ENCODE measurements around the gene ZNF827. TPM values are rescaled to one million over a fixed set of nuclear protein-coding genes. Genes with fewer than 3 reads are reported as not detected.

Gene ZNF827
- total and polyA plus RNA-seq, 7 donors: 1.7 to 15.2 (median 7.3) TPM

DNA sequence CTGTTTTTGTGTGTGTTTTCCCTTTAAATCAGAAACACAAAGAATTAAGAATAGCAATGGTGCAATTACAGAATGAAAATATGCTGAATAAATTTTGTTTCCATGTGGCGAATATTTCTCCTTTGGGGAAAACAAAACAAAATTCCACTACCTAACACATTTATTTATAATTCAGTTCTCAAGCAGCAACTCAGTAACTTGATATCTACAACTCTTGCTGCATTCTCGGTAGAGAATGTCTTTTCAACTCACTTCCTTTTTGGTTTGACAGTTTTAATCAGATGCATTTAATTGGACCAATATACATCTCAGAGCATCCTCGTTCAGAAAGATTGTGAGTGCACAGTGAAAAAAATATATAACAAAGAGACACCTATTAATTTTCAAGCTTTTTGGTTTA, 30.8 kb downstream of the ZNF827 start:
- 23 to 35% (median 28%) methylated on average over 3 of the region's 3 CpGs for WGBS, 3 donors
- ATAC-seq (no peak), DNase-seq (no peak)
- TF ChIP-seq, protein P1, sequence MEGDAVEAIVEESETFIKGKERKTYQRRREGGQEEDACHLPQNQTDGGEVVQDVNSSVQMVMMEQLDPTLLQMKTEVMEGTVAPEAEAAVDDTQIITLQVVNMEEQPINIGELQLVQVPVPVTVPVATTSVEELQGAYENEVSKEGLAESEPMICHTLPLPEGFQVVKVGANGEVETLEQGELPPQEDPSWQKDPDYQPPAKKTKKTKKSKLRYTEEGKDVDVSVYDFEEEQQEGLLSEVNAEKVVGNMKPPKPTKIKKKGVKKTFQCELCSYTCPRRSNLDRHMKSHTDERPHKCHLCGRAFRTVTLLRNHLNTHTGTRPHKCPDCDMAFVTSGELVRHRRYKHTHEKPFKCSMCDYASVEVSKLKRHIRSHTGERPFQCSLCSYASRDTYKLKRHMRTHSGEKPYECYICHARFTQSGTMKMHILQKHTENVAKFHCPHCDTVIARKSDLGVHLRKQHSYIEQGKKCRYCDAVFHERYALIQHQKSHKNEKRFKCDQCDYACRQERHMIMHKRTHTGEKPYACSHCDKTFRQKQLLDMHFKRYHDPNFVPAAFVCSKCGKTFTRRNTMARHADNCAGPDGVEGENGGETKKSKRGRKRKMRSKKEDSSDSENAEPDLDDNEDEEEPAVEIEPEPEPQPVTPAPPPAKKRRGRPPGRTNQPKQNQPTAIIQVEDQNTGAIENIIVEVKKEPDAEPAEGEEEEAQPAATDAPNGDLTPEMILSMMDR (IDR thresholded peaks at IDR 0.05): no peak
- H3K27ac ChIP-seq: peak overlapping the region; percentile 25
- no peaks in the 10 kb centered on the region for H3K9me3 ChIP-seq
- H3K36me3 ChIP-seq (ENCODE audit: insufficient read depth in 1 of 2, low read depth in 1 of 2): no peaks in the 10 kb centered on the region
- intact Hi-C loops (cut with DNase I): no loop called here
- H3K4me3 ChIP-seq: peak overlapping the region; percentile 6
- no peaks in the 10 kb centered on the region for H3K27me3 ChIP-seq (ENCODE audit: insufficient read depth in 3 of 3, low read length in 2 of 3)
- H3K4me1 ChIP-seq: peaks cover 44% of the 10 kb centered on the region

GRCh38 chr4:145907390-145907789, 31.2 kb downstream of the ZNF827 start:
- H3K27ac ChIP-seq: peak overlapping the region; percentile 25
- intact Hi-C loops (cut with DNase I): no loop called here
- ATAC-seq: peak in 2 of 4 donors; percentile 37 to 44

GRCh38 chr4:145904413-145905177, 34.0 kb downstream of the ZNF827 start:
- WGBS, 3 donors: 67 to 71% (median 68%) methylated on average over 7 of the region's 7 CpGs

More at GRCh38 chr4:145907390-145907789, 31.2 kb downstream of the ZNF827 start:
- Histone ChIP-seq H3K4me1 (peaks cover 44% of the 10 kb centered on the region), H3K36me3 (ENCODE audit: insufficient read depth in 1 of 2, low read depth in 1 of 2) (peaks cover 0 to 3% of the 10 kb centered on the region in 2 donors), H3K27me3 (ENCODE audit: insufficient read depth in 3 of 3, low read length in 2 of 3) (no peaks in the 10 kb centered on the region), H3K4me3 (peak overlapping the region; percentile 6), H3K9me3 (no peaks in the 10 kb centered on the region)
- DNase-seq: peak in 1 of 2 donors; percentile 36
- TF ChIP-seq, protein P1 (IDR thresholded peaks at IDR 0.05): no peak
- WGBS, 3 donors: 7 to 27% (median 12%) methylated on average over 4 of the region's 4 CpGs

DNA sequence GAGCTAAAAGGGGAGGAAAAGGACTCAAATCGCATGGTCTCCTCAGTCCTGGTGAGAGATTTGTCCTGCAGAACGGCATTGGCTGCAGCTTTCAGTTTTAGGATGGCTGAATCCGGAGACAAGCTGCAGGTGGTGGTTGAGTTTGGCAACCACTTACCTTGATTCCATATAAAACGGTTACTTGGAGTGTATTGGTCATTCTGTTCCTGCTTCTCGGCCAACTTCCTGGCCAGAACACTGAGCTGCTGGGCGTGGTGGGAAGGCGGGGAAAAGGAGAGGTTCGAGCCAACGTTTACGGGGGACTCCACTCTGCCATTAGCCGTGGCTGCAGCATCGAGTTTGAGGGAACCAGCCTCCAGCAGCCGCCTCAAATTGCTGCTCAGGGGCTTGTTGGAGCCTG, 36.1 kb downstream of the ZNF827 start:
- H3K27ac ChIP-seq: no peak overlapping the region
- no peaks in the 10 kb centered on the region for H3K9me3 ChIP-seq
- H3K4me1 ChIP-seq: peaks cover 27% of the 10 kb centered on the region
- ATAC-seq (no peak), DNase-seq (no peak)
- H3K27me3 ChIP-seq (ENCODE audit: insufficient read depth in 3 of 3, low read length in 2 of 3): no peaks in the 10 kb centered on the region
- TF ChIP-seq, protein P1 (IDR thresholded peaks at IDR 0.05): no peak
- H3K4me3 ChIP-seq: no peak overlapping the region
- 80 to 89% (median 83%) methylated on average over 13 of the region's 13 CpGs for WGBS, 3 donors
- peaks cover 0 to 15% of the 10 kb centered on the region in 2 donors for H3K36me3 ChIP-seq (ENCODE audit: insufficient read depth in 1 of 2, low read depth in 1 of 2)
- intact Hi-C loops (cut with DNase I): no loop called here

More at GRCh38 chr4:145904413-145905177, 34.0 kb downstream of the ZNF827 start:
- H3K27ac ChIP-seq: no peak overlapping the region
- peaks cover 44% of the 10 kb centered on the region for H3K4me1 ChIP-seq
- no peaks in the 10 kb centered on the region for H3K9me3 ChIP-seq
- H3K36me3 ChIP-seq (ENCODE audit: insufficient read depth in 1 of 2, low read depth in 1 of 2): peaks cover 0 to 15% of the 10 kb centered on the region in 2 donors
- H3K27me3 ChIP-seq (ENCODE audit: insufficient read depth in 3 of 3, low read length in 2 of 3): no peaks in the 10 kb centered on the region
- ATAC-seq (peak in 2 of 4 donors; percentile 44 to 63), DNase-seq (peak in 1 of 2 donors; percentile 35)
- TF ChIP-seq, protein P1 (IDR thresholded peaks at IDR 0.05): no peak
- intact Hi-C loops (cut with DNase I): no loop called here
- no peak overlapping the region for H3K4me3 ChIP-seq
